DND-41 (cell line): ENCODE results near the gene JARID2.

Experiments
- EZH2 ChIP-seq: IDR thresholded peaks from 3 replicates; pipeline ENCODE4 v1.6.1; 2012; ENCODE audit warnings: borderline replicate concordance, low read depth, mild to moderate bottlenecking, moderate library complexity, low read length, inconsistent platforms; ENCODE audit not compliant: severe bottlenecking
- TF ChIP-seq, protein P1 (sequence below): IDR thresholded peaks from 2 replicates; pipeline ENCODE4 v1.5.1; 2012; ENCODE audit warnings: borderline replicate concordance, low read length, moderate library complexity, mild to moderate bottlenecking; ENCODE audit not compliant: poor library complexity, severe bottlenecking; ENCODE audit errors: extremely low read depth

DNA sequence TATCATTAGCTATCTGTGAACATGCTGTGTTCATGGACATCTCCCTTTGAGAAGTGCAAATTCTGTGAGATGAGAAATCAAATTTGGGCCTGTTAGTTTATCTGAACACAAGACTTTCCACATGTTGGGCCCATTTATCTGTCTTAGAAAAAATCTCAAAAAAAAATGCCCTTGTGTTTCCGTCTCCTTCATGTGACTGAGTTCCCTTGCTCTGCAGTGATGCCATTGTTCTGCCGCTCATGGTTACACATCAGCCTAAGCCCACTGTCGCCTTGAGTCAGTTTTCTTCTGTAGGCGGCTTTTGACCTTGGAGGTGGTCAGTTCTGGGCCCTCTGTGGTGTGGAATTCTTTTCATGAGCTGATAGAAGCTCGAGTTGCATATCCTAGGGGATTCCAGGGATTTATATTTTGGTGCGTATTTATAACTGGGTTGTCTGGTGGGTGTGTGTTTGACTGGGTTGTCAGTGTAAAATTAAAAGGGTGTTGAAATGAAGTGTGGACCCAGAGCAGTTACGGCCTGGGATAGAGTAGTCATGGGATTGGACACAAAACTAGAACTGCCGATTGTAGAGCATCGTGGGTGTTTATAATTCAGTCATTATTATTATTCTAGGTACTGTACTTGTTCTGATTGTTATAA is 156.7 kb downstream of the JARID2 start:
- TF ChIP-seq, protein P1, sequence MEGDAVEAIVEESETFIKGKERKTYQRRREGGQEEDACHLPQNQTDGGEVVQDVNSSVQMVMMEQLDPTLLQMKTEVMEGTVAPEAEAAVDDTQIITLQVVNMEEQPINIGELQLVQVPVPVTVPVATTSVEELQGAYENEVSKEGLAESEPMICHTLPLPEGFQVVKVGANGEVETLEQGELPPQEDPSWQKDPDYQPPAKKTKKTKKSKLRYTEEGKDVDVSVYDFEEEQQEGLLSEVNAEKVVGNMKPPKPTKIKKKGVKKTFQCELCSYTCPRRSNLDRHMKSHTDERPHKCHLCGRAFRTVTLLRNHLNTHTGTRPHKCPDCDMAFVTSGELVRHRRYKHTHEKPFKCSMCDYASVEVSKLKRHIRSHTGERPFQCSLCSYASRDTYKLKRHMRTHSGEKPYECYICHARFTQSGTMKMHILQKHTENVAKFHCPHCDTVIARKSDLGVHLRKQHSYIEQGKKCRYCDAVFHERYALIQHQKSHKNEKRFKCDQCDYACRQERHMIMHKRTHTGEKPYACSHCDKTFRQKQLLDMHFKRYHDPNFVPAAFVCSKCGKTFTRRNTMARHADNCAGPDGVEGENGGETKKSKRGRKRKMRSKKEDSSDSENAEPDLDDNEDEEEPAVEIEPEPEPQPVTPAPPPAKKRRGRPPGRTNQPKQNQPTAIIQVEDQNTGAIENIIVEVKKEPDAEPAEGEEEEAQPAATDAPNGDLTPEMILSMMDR: no peak
- TF ChIP-seq EZH2: no peak
